ENCODE results near the gene CFAP92. TPM values are rescaled to one million over a fixed set of nuclear protein-coding genes. Genes with fewer than 3 reads are reported as not detected.

The CFAP92 gene
- 0.39 and 0.61 TPM in 2 replicates for total RNA-seq

GRCh38 chr3:128993461-128994172, at the start of gene CFAP92:
CFAP92 (minus strand) TSS chr3:128994076; CDS start chr3:128993304, 772 bp downstream.

GRCh38 chr3:129001101-129001805, 7.4 kb upstream of the CFAP92 start, which contains the start of gene EFCC1:
EFCC1 (plus strand) TSS chr3:129001304; CDS start chr3:129001629, 325 bp downstream.

GRCh38 chr3:128879125-128879969, 114.5 kb downstream of the CFAP92 start, which contains the start of gene ACAD9:
ACAD9 (plus strand) TSS chr3:128879620; CDS start chr3:128879692, 72 bp downstream.

Other genes starting within 250 kb of the CFAP92 start
- 27.6 and 39.4 TPM in 2 replicates for gene ACAD9, start 114.5 kb downstream of the CFAP92 start, total RNA-seq
- gene EFCC1, start 7.2 kb upstream of the CFAP92 start, total RNA-seq = not detected in 2 replicates
- gene GP9, start 66.7 kb upstream of the CFAP92 start, total RNA-seq = not detected in 2 replicates
- 25.5 and 29.1 TPM in 2 replicates for gene RAB43, start 127.7 kb upstream of the CFAP92 start, total RNA-seq
- gene ISY1, start 167.0 kb upstream of the CFAP92 start, total RNA-seq = 14.4 and 23.6 TPM in 2 replicates
- gene CNBP, start 189.8 kb upstream of the CFAP92 start, total RNA-seq = 275 and 331 TPM in 2 replicates

All from hair follicular keratinocyte (primary cell).